ENCODE measurements around the gene CIZ1.

The CIZ1 gene

GRCh38 chr9:128148509-128149000 is 42.8 kb downstream of the CIZ1 start:
- Histone ChIP-seq H3K4me3 (ENCODE audit: low read length, poor library complexity, severe bottlenecking) (no peak overlapping the region), H3K4me2 (ENCODE audit: low read depth, low read length, poor library complexity, severe bottlenecking) (no peak overlapping the region), H3K27me3 (ENCODE audit: insufficient read depth, low read length, poor library complexity, severe bottlenecking) (no peaks in the 10 kb centered on the region), H3K79me2 (ENCODE audit: insufficient read depth, low read length) (no peaks in the 10 kb centered on the region), H3K9me3 (ENCODE audit: insufficient read depth, low read depth, low read length) (no peaks in the 10 kb centered on the region), H3K4me1 (ENCODE audit: insufficient read depth, low read length, poor library complexity, severe bottlenecking) (peaks cover 5% of the 10 kb centered on the region), H3K9me2 (replicated peaks; ENCODE audit: low read depth, low read length) (no peaks in the 10 kb centered on the region), H3K36me3 (ENCODE audit: insufficient read depth, low read length) (no peaks in the 10 kb centered on the region), H3K9ac (ENCODE audit: low read depth, low read length, poor library complexity, severe bottlenecking) (no peak overlapping the region), H3F3A (ENCODE audit: low read depth) (no peaks in the 10 kb centered on the region), H2AFZ (ENCODE audit: low read length) (no peak overlapping the region), H4K20me1 (ENCODE audit: insufficient read depth, low read length, poor library complexity, severe bottlenecking) (no peaks in the 10 kb centered on the region)
- no peak for TF ChIP-seq EZH2phosphoT487 (IDR thresholded peaks at IDR 0.05; ENCODE audit: borderline replicate concordance)
- TF ChIP-seq, protein P1, sequence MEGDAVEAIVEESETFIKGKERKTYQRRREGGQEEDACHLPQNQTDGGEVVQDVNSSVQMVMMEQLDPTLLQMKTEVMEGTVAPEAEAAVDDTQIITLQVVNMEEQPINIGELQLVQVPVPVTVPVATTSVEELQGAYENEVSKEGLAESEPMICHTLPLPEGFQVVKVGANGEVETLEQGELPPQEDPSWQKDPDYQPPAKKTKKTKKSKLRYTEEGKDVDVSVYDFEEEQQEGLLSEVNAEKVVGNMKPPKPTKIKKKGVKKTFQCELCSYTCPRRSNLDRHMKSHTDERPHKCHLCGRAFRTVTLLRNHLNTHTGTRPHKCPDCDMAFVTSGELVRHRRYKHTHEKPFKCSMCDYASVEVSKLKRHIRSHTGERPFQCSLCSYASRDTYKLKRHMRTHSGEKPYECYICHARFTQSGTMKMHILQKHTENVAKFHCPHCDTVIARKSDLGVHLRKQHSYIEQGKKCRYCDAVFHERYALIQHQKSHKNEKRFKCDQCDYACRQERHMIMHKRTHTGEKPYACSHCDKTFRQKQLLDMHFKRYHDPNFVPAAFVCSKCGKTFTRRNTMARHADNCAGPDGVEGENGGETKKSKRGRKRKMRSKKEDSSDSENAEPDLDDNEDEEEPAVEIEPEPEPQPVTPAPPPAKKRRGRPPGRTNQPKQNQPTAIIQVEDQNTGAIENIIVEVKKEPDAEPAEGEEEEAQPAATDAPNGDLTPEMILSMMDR (conservative IDR thresholded peaks at IDR 0.05; ENCODE audit: low read length) = no peak

DNA sequence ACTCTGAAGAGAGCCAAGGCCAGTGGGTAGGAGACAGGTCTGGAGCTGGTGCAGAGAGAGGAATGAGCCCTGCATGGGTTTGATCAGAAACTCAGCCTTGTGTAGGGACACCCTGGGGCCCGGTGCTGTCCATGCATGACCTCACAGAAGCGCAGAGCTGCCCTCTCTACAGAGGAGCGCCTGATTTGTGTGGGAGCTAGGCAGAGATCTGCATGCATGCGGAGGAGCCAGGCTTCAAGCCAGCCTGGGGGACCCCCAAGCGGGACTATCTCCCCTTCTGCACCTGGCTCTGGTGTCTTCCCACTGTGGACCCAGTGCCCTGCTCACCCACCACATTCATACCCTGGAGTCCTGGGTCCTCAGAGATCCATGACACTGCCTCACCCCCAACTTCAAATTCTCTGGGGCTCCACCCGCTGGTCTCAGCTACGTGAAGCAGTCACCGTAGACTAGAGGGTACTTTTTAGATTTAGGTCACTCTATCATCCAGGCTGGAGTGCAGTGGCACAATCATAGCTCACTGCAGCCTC is 44.7 kb downstream of the CIZ1 start:
- Histone ChIP-seq H3F3A (ENCODE audit: low read depth) (no peaks in the 10 kb centered on the region), H3K9me2 (replicated peaks; ENCODE audit: low read depth, low read length) (no peaks in the 10 kb centered on the region), H3K9me3 (ENCODE audit: insufficient read depth, low read depth, low read length) (no peaks in the 10 kb centered on the region), H3K9ac (ENCODE audit: low read depth, low read length, poor library complexity, severe bottlenecking) (no peak overlapping the region), H3K4me2 (ENCODE audit: low read depth, low read length, poor library complexity, severe bottlenecking) (no peak overlapping the region), H3K79me2 (ENCODE audit: insufficient read depth, low read length) (no peaks in the 10 kb centered on the region), H2AFZ (ENCODE audit: low read length) (no peak overlapping the region), H3K4me3 (ENCODE audit: low read length, poor library complexity, severe bottlenecking) (no peak overlapping the region), H4K20me1 (ENCODE audit: insufficient read depth, low read length, poor library complexity, severe bottlenecking) (no peaks in the 10 kb centered on the region), H3K27me3 (ENCODE audit: insufficient read depth, low read length, poor library complexity, severe bottlenecking) (no peaks in the 10 kb centered on the region), H3K4me1 (ENCODE audit: insufficient read depth, low read length, poor library complexity, severe bottlenecking) (peaks cover 17% of the 10 kb centered on the region), H3K36me3 (ENCODE audit: insufficient read depth, low read length) (no peaks in the 10 kb centered on the region)
- TF ChIP-seq, protein P1 (conservative IDR thresholded peaks at IDR 0.05; ENCODE audit: low read length) = no peak
- TF ChIP-seq EZH2phosphoT487 (IDR thresholded peaks at IDR 0.05; ENCODE audit: borderline replicate concordance) = no peak

DNA sequence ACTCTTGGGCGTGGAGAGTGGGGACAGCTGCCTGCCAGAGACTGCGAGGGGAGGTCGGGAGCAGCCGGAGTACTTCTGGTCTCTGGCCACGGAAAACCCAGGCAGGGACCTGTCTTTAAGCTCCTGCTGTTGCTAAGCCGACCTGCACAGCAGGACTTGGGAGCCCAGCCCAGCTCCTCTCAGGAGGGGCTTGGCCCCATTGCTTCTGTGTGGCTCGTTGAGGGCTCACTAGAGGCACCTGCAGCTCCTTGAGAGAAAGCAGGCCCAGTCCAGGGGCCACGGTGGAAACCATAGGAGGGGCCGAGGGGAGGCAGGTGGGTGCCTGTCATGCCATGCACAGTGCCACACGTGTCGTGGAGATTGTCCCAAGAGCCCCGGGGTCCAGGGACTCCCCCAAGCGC is 45.4 kb downstream of the CIZ1 start:
- peaks cover 17% of the 10 kb centered on the region for H3K4me1 ChIP-seq (ENCODE audit: insufficient read depth, low read length, poor library complexity, severe bottlenecking)
- H3K36me3 ChIP-seq (ENCODE audit: insufficient read depth, low read length) = no peaks in the 10 kb centered on the region
- H3K4me2 ChIP-seq (ENCODE audit: low read depth, low read length, poor library complexity, severe bottlenecking) = no peak overlapping the region
- no peaks in the 10 kb centered on the region for H3K79me2 ChIP-seq (ENCODE audit: insufficient read depth, low read length)
- TF ChIP-seq EZH2phosphoT487 (IDR thresholded peaks at IDR 0.05; ENCODE audit: borderline replicate concordance) = no peak
- TF ChIP-seq, protein P1 (conservative IDR thresholded peaks at IDR 0.05; ENCODE audit: low read length) = no peak
- no peaks in the 10 kb centered on the region for H4K20me1 ChIP-seq (ENCODE audit: insufficient read depth, low read length, poor library complexity, severe bottlenecking)
- no peaks in the 10 kb centered on the region for H3K9me2 ChIP-seq (replicated peaks; ENCODE audit: low read depth, low read length)
- no peak overlapping the region for H3K4me3 ChIP-seq (ENCODE audit: low read length, poor library complexity, severe bottlenecking)
- no peak overlapping the region for H3K9ac ChIP-seq (ENCODE audit: low read depth, low read length, poor library complexity, severe bottlenecking)
- no peak overlapping the region for H2AFZ ChIP-seq (ENCODE audit: low read length)
- no peaks in the 10 kb centered on the region for H3K9me3 ChIP-seq (ENCODE audit: insufficient read depth, low read depth, low read length)
- H3K27me3 ChIP-seq (ENCODE audit: insufficient read depth, low read length, poor library complexity, severe bottlenecking) = no peaks in the 10 kb centered on the region
- no peaks in the 10 kb centered on the region for H3F3A ChIP-seq (ENCODE audit: low read depth)
